PC-9 (cell line): ENCODE data around the gene COLEC11.

ENCODE experiments used
- EZH2 ChIP-seq: fragments of 200-600 bp; sonication (generic); IDR thresholded peaks from 2 replicates; pipeline ENCODE4 v1.8.0; 2017; ENCODE audit warnings: antibody characterized with exemption, low read depth
- TF ChIP-seq, protein P1 (sequence below): fragments of 200-600 bp; sonication (generic); conservative IDR thresholded peaks from 2 replicates; pipeline ENCODE4 v1.6.1; 2017; ENCODE audit warnings: mixed run types, antibody characterized with exemption, mild to moderate bottlenecking, moderate library complexity

DNA sequence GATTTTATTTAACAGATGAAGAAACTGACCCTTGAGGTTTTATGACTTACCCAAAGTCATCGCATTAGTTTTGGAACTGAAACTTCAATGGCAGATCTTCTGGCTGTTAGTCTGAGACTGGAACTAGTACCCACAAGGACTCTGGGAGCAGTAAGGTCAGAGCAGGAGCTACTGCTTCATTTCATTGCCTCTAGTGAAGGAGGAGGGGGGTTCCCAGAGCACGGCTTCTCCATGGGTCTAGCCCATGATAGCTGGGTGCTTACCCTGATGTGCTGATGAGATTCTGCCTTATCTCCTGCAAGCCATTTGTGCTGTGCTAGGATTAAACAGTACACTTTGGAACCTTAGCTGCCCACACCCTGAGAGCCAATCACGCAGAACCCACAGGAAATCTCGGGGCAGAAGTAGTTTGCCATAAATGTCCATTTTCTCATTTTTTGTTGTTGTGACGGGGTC, 31.4 kb upstream of the COLEC11 start:
- TF ChIP-seq, protein P1, sequence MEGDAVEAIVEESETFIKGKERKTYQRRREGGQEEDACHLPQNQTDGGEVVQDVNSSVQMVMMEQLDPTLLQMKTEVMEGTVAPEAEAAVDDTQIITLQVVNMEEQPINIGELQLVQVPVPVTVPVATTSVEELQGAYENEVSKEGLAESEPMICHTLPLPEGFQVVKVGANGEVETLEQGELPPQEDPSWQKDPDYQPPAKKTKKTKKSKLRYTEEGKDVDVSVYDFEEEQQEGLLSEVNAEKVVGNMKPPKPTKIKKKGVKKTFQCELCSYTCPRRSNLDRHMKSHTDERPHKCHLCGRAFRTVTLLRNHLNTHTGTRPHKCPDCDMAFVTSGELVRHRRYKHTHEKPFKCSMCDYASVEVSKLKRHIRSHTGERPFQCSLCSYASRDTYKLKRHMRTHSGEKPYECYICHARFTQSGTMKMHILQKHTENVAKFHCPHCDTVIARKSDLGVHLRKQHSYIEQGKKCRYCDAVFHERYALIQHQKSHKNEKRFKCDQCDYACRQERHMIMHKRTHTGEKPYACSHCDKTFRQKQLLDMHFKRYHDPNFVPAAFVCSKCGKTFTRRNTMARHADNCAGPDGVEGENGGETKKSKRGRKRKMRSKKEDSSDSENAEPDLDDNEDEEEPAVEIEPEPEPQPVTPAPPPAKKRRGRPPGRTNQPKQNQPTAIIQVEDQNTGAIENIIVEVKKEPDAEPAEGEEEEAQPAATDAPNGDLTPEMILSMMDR: no peak
- TF ChIP-seq EZH2: no peak
